Nephron (organoid): Measurements from ENCODE around the gene TLL2.
"Not testable (repeated sequence)": the region's sequence is repeated elsewhere in the genome, so short reads cannot be mapped to it uniquely, and the experiment has no call there.

Experiments used
- H3K27ac Mint-ChIP-seq, 3 experiments: 2 replicates each; pipeline ENCODE4 v1.8.0; 2020; ENCODE audit warnings: mixed read lengths in 3 of 3, mild to moderate bottlenecking in 2 of 3, moderate library complexity in 1 of 3
- H3K27me3 Mint-ChIP-seq: 2 replicates; pipeline ENCODE4 v1.8.0; 2021; ENCODE audit warnings: low read depth, mild to moderate bottlenecking, moderate library complexity, mixed read lengths
- H3K36me3 Mint-ChIP-seq: 2 replicates; pipeline ENCODE4 v1.8.0; 2020; ENCODE audit warnings: low read depth, mixed read lengths
- H3K4me1 Mint-ChIP-seq: 2 replicates; pipeline ENCODE4 v1.8.0; 2020; ENCODE audit warnings: mixed read lengths
- H3K4me3 Mint-ChIP-seq, 3 experiments: 2 replicates each; pipeline ENCODE4 v1.8.0; 2020; ENCODE audit warnings: mild to moderate bottlenecking in 3 of 3, mixed read lengths in 3 of 3, moderate library complexity in 2 of 3
- H3K9me3 Mint-ChIP-seq: 2 replicates; pipeline ENCODE4 v1.8.0; 2020; ENCODE audit warnings: mixed read lengths
- CTCF ChIP-seq, 3 experiments: fragments of 200-600 bp; sonication (generic); IDR thresholded peaks; one replicate each; pipeline ENCODE4 v1.5.0; 2021; ENCODE audit warnings: antibody characterized with exemption in 3 of 3; ENCODE audit not compliant: unreplicated experiment in 3 of 3

The TLL2 gene

GRCh38 chr10:96548589-96548988 is 34.9 kb upstream of the TLL2 start:
- Mint-ChIP-seq H3K36me3 (peaks cover 50% of the 10 kb centered on the region), H3K9me3 (no peaks in the 10 kb centered on the region), H3K27ac (no peak overlapping the region), H3K4me3 (no peak overlapping the region), H3K27me3 (no peaks in the 10 kb centered on the region), H3K4me1 (no peaks in the 10 kb centered on the region)
- no peak for TF ChIP-seq CTCF (IDR thresholded peaks at IDR 0.05; ENCODE audit: unreplicated experiment in 3 of 3)

- H3K4me1 Mint-ChIP-seq, H3K4me3 Mint-ChIP-seq, H3K27ac Mint-ChIP-seq, H3K27me3 Mint-ChIP-seq, H3K9me3 Mint-ChIP-seq: not testable (repeated sequence)
- H3K36me3 Mint-ChIP-seq, result peaks cover 59% of the 10 kb centered on the region
Observed at GRCh38 chr10:96545558-96545957, 31.8 kb upstream of the TLL2 start.

- TF ChIP-seq CTCF (IDR thresholded peaks at IDR 0.05; ENCODE audit: unreplicated experiment in 3 of 3), result no peak
- H3K27me3 Mint-ChIP-seq, result no peaks in the 10 kb centered on the region
- peaks cover 74% of the 10 kb centered on the region for H3K36me3 Mint-ChIP-seq
- no peak overlapping the region for H3K27ac Mint-ChIP-seq
- H3K4me1 Mint-ChIP-seq, result no peaks in the 10 kb centered on the region
- H3K4me3 Mint-ChIP-seq, result no peak overlapping the region
- H3K9me3 Mint-ChIP-seq, result peaks cover 7% of the 10 kb centered on the region
Observed at GRCh38 chr10:96541921-96542320, 28.2 kb upstream of the TLL2 start.

- Mint-ChIP-seq H3K36me3 (peaks cover 58% of the 10 kb centered on the region), H3K27ac (no peak overlapping the region), H3K27me3 (no peaks in the 10 kb centered on the region), H3K9me3 (peaks cover 7% of the 10 kb centered on the region), H3K4me1 (no peaks in the 10 kb centered on the region), H3K4me3 (no peak overlapping the region)
- no peak for TF ChIP-seq CTCF (IDR thresholded peaks at IDR 0.05; ENCODE audit: unreplicated experiment in 3 of 3)
Observed at GRCh38 chr10:96540240-96540639, 26.5 kb upstream of the TLL2 start.

DNA sequence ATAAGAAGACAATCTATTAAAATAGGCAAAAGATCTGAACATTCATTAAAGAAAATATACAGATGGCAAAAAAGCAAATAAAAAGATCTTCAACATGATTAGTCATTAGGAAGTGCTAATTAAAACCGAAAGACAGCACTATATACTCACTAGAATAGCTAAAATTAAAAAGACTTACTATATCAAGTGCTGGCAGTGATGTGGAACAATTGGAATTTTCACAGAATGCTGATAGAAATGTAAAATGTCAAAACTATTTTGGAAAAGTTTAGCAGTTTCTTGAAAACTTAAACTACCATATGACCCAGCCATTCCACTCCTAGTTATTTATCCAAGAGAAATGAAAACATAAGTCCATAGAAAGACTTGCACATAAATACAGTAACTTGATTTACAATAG is 25.0 kb upstream of the TLL2 start:
- Mint-ChIP-seq H3K27ac (no peak overlapping the region), H3K4me1 (no peaks in the 10 kb centered on the region), H3K4me3 (no peak overlapping the region), H3K36me3 (peaks cover 55% of the 10 kb centered on the region), H3K27me3 (no peaks in the 10 kb centered on the region), H3K9me3 (peaks cover 7% of the 10 kb centered on the region)
- TF ChIP-seq CTCF (IDR thresholded peaks at IDR 0.05; ENCODE audit: unreplicated experiment in 3 of 3), result no peak

DNA sequence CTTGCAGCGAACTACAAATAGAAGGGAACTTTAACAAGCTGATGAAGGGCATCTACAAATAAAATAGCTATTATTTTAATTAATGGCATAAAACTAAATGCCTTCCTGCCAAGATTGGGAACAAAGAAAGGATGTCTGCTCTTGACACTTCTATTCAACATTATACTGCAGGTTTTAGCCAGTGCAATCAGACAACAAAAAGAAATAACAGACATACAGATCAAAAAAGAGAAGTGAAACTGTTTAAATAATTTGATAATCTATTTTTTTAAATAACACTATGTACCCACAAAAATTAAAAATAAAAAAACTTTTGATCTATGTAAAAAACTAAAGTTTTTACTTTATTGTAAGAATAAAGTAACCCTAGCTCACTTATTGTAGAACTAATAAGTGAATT is 22.4 kb upstream of the TLL2 start:
- H3K4me3 Mint-ChIP-seq, result no peak overlapping the region
- H3K36me3 Mint-ChIP-seq, result peaks cover 46% of the 10 kb centered on the region
- no peak for TF ChIP-seq CTCF (IDR thresholded peaks at IDR 0.05; ENCODE audit: unreplicated experiment in 3 of 3)
- H3K27me3 Mint-ChIP-seq, result no peaks in the 10 kb centered on the region
- peaks cover 7% of the 10 kb centered on the region for H3K9me3 Mint-ChIP-seq
- no peaks in the 10 kb centered on the region for H3K4me1 Mint-ChIP-seq
- H3K27ac Mint-ChIP-seq, result no peak overlapping the region
